IPS-15b (cell line): Measurements from ENCODE around the gene SNX15.
"Not testable (repeated sequence)": the region's sequence is repeated elsewhere in the genome, so short reads cannot be mapped to it uniquely, and the experiment has no call there.

Experiments
- H3K27me3 ChIP-seq: one replicate; pipeline ENCODE4 v1.6.1; 2013; ENCODE audit warnings: low read length; ENCODE audit not compliant: control insufficient read depth, insufficient read depth
- H3K36me3 ChIP-seq: one replicate; pipeline ENCODE4 v1.6.1; 2013; ENCODE audit warnings: low read length; ENCODE audit not compliant: control insufficient read depth, insufficient read depth
- H3K4me1 ChIP-seq: one replicate; pipeline ENCODE4 v1.6.1; 2013; ENCODE audit warnings: mild to moderate bottlenecking, low read length; ENCODE audit not compliant: control insufficient read depth, insufficient read depth
- H3K4me3 ChIP-seq: one replicate; pipeline ENCODE4 v1.5.1; 2013; ENCODE audit warnings: low read depth, low read length
- H3K9ac ChIP-seq: one replicate; pipeline ENCODE4 v1.6.1; 2013; ENCODE audit warnings: low read depth, mild to moderate bottlenecking, low read length
- H3K9me3 ChIP-seq: one replicate; pipeline ENCODE4 v1.6.1; 2013; ENCODE audit warnings: mild to moderate bottlenecking, low read length; ENCODE audit not compliant: control insufficient read depth, insufficient read depth

Gene SNX15

GRCh38 chr11:65027213-65028067 is at the start of gene SNX15:
TSS of gene SNX15 (plus strand) at chr11:65027439. CDS start at chr11:65027538, 99 bp downstream.
- peaks cover 4% of the 10 kb centered on the region for H3K4me1 ChIP-seq
- H3K27me3 ChIP-seq, result no peaks in the 10 kb centered on the region
- H3K9ac ChIP-seq, result peak within 1 kb of the TSS; percentile 54
- peak within 1 kb of the TSS; percentile 69 for H3K4me3 ChIP-seq
- no peaks in the 10 kb centered on the region for H3K9me3 ChIP-seq
- H3K36me3 ChIP-seq, result peaks cover 3% of the 10 kb centered on the region

- H3K4me3 ChIP-seq, H3K9ac ChIP-seq, H3K4me1 ChIP-seq, H3K9me3 ChIP-seq, H3K36me3 ChIP-seq, H3K27me3 ChIP-seq: not testable (repeated sequence)
Observed at GRCh38 chr11:64983339-64983738, 43.9 kb upstream of the SNX15 start.

GRCh38 chr11:64987998-64988854 is 39.0 kb upstream of the SNX15 start:
- Histone ChIP-seq H3K9ac (no peak overlapping the region), H3K4me1 (no peaks in the 10 kb centered on the region), H3K4me3 (no peak overlapping the region), H3K9me3 (no peaks in the 10 kb centered on the region), H3K27me3 (no peaks in the 10 kb centered on the region), H3K36me3 (no peaks in the 10 kb centered on the region)

- Histone ChIP-seq H3K9ac (no peak overlapping the region), H3K4me3 (no peak overlapping the region), H3K9me3 (no peaks in the 10 kb centered on the region), H3K27me3 (no peaks in the 10 kb centered on the region), H3K4me1 (no peaks in the 10 kb centered on the region), H3K36me3 (no peaks in the 10 kb centered on the region)
Observed at GRCh38 chr11:64989416-64989815, 37.8 kb upstream of the SNX15 start.

GRCh38 chr11:64990222-64990923 is 36.9 kb upstream of the SNX15 start:
- H3K9ac ChIP-seq, result no peak overlapping the region
- H3K27me3 ChIP-seq, result no peaks in the 10 kb centered on the region
- H3K4me3 ChIP-seq, result no peak overlapping the region
- H3K9me3 ChIP-seq, result no peaks in the 10 kb centered on the region
- H3K36me3 ChIP-seq, result no peaks in the 10 kb centered on the region
- H3K4me1 ChIP-seq, result no peaks in the 10 kb centered on the region

- H3K27me3 ChIP-seq, result no peaks in the 10 kb centered on the region
- H3K4me1 ChIP-seq, result no peaks in the 10 kb centered on the region
- no peak overlapping the region for H3K9ac ChIP-seq
- no peaks in the 10 kb centered on the region for H3K36me3 ChIP-seq
- H3K9me3 ChIP-seq, result no peaks in the 10 kb centered on the region
- no peak overlapping the region for H3K4me3 ChIP-seq
Observed at GRCh38 chr11:64994318-64994717, 32.9 kb upstream of the SNX15 start.

- Histone ChIP-seq H3K9ac (no peak overlapping the region), H3K36me3 (no peaks in the 10 kb centered on the region), H3K4me3 (peak overlapping the region; percentile 23)
Observed at GRCh38 chr11:64996327-64996709, 30.9 kb upstream of the SNX15 start.

GRCh38 chr11:64996710-64997380 is 30.4 kb upstream of the SNX15 start, which contains the start of gene BATF2:
TSS of gene BATF2 (minus strand) at chr11:64996971. CDS start at chr11:64996914, 57 bp downstream.
- Histone ChIP-seq H3K4me3 (peak within 1 kb of the TSS; percentile 23), H3K36me3 (no peaks in the 10 kb centered on the region), H3K9ac (no peak within 1 kb of the TSS), H3K4me1 (no peaks in the 10 kb centered on the region), H3K27me3 (no peaks in the 10 kb centered on the region), H3K9me3 (no peaks in the 10 kb centered on the region)

More at GRCh38 chr11:64996327-64996709, 30.9 kb upstream of the SNX15 start:
- Histone ChIP-seq H3K4me1 (no peaks in the 10 kb centered on the region), H3K27me3 (no peaks in the 10 kb centered on the region), H3K9me3 (no peaks in the 10 kb centered on the region)

- Histone ChIP-seq H3K36me3 (no peaks in the 10 kb centered on the region), H3K9me3 (no peaks in the 10 kb centered on the region), H3K4me3 (no peak overlapping the region), H3K27me3 (no peaks in the 10 kb centered on the region), H3K4me1 (no peaks in the 10 kb centered on the region), H3K9ac (no peak overlapping the region)
Observed at GRCh38 chr11:64998141-64998540, 29.1 kb upstream of the SNX15 start.

GRCh38 chr11:64998690-64999431 is 28.4 kb upstream of the SNX15 start:
- no peak overlapping the region for H3K4me3 ChIP-seq
- no peaks in the 10 kb centered on the region for H3K27me3 ChIP-seq
- H3K9me3 ChIP-seq, result no peaks in the 10 kb centered on the region
- H3K4me1 ChIP-seq, result no peaks in the 10 kb centered on the region
- H3K36me3 ChIP-seq, result no peaks in the 10 kb centered on the region
- no peak overlapping the region for H3K9ac ChIP-seq
